ENCODE data around the gene YIPF3. TPM values are rescaled to one million over a fixed set of nuclear protein-coding genes. Genes with fewer than 3 reads are reported as not detected.

Gene YIPF3
- total and polyA plus RNA-seq, 9 of the 15 experiments (the other 6 are each of a cell fraction or from before 2014, with no cell fraction given), result 27.5 to 75.3 (median 57.6) TPM

DNA sequence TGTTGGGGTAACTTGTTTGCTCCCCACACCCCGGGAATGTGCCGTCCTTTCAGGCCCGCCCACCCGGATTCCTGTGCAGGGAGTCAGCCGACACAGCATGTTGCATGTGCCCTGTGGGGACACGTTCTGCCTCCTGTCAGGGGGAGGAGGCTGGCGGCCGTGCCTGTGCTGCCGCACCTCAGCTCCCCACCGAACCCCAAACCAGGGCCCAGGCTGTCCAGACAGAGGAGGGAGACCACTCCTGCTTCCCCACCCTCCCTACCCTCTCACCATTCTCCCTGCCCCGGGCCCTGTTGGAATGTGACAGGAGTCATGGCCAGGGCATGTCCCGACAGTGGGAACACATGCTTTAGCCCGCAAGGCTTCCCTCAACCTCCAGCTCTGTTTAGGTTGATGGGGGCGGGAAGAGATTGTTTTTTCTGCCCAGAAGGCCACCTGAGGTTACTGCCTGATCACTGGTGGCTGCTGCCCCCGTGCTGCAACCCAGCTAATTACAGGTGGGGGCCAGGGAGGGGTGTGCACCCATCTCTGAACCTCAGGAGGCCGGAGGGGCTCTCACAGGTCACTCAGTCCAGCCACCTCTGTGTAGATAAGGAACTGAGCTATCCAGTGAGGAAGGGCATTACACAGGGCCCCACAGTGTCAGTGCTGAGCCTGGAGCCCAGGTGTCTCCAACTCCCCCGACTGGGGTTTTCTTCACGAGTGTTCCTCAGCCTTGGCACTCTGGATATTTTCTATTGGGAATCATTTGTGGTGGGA, 20.2 kb downstream of the YIPF3 start (continued):
- TF ChIP-seq ATF2 (CRISPR knock-in tag; IDR thresholded peaks at IDR 0.05) (no peak), ZNF76 (CRISPR knock-in tag; IDR thresholded peaks at IDR 0.05; ENCODE audit: borderline replicate concordance) (no peak), GATAD2A (IDR thresholded peaks at IDR 0.05) (no peak), RFX7 (CRISPR knock-in tag; IDR thresholded peaks at IDR 0.05) (no peak), RUNX1 (IDR thresholded peaks at IDR 0.05; ENCODE audit: low read depth) (no peak), TBL1XR1 (IDR thresholded peaks at IDR 0.05; ENCODE audit: low read length in 2 of 2) (no peak), ZFPM2 (CRISPR knock-in tag; IDR thresholded peaks at IDR 0.05) (no peak), ZNF785 (CRISPR knock-in tag; IDR thresholded peaks at IDR 0.05) (no peak), SAFB (IDR thresholded peaks at IDR 0.05; ENCODE audit: borderline replicate concordance, low read depth, low read length) (no peak), HLTF (IDR thresholded peaks at IDR 0.05) (no peak), MAX (CRISPR knock-in tag; IDR thresholded peaks at IDR 0.05) (no peak), TCF7 (IDR thresholded peaks at IDR 0.05; ENCODE audit: borderline replicate concordance) (no peak), HDAC6 (IDR thresholded peaks at IDR 0.05; ENCODE audit: low read depth, low read length) (no peak), NCOA6 (IDR thresholded peaks at IDR 0.05) (no peak), KDM4B (IDR thresholded peaks at IDR 0.05; ENCODE audit: borderline replicate concordance in 2 of 2, low read depth in 1 of 2) (no peak), DPF2 (IDR thresholded peaks at IDR 0.05) (no peak), CEBPZ (IDR thresholded peaks at IDR 0.05; ENCODE audit: borderline replicate concordance, low read depth, low read length) (no peak), DNMT1 (IDR thresholded peaks at IDR 0.05) (no peak), BRCA1 (IDR thresholded peaks at IDR 0.05) (no peak), BRCA1 (CRISPR knock-in tag; IDR thresholded peaks at IDR 0.05) (no peak), CTCF (IDR thresholded peaks at IDR 0.05 in 2 of 3, conservative IDR thresholded peaks at IDR 0.05 in 1 of 3; ENCODE audit: insufficient read depth in 2 of 3, low read depth in 1 of 3, low read length in 3 of 3) (peak; percentile 90 to 94 (median 94)), ZBTB7A (IDR thresholded peaks at IDR 0.05; ENCODE audit: borderline replicate concordance, control insufficient read depth, low read depth, low read length) (peak; percentile 65), ZSCAN29 (IDR thresholded peaks at IDR 0.05) (no peak), ARID2 (IDR thresholded peaks at IDR 0.05) (peak; percentile 73; the same call in 1 of the 2 replicates)
